UCSD-AML1 (cell line): Measurements from ENCODE around the gene PHETA2.

ENCODE experiments used
- DNase-seq: peaks from one replicate; lab custom pipeline; 2025; ENCODE audit not compliant: unreplicated experiment; lab: John Stamatoyannopoulos, UW

Gene PHETA2, protein sequence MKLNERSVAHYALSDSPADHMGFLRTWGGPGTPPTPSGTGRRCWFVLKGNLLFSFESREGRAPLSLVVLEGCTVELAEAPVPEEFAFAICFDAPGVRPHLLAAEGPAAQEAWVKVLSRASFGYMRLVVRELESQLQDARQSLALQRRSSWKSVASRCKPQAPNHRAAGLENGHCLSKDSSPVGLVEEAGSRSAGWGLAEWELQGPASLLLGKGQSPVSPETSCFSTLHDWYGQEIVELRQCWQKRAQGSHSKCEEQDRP

DNA sequence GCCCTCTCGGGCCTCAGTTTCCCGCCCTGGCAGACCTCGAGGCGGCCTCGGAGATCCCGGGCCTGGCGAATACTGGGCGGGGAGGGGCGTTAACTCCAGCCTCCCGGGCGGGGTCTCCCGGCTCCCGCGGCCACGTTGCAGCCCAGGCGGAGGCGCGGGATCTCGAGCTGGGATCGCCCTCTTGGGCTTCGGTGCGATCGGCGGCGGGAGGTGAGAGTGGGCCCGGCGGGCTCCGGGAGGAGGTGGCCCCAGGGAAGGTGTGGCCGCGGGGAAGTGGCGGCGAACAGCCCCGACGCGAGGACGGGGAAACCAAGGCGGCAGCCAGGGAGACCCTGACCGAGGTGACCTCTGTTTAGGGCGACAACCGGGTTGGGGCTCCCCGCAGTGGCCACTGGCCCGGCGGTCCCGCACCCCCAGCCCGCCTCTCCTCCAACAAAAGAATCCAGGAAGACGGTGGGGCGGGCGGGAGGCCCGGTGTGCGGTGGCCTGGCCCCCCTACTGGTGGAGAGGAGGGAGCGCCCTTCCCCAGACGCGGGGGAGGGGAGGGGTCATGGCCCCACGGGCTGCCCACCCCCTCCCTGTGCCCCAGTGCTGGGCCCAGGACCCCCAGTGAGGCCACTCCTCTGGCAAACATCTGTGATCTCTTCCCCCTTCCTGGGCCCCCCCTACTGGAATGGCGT lies at the start of gene PHETA2:
Gene PHETA2 (plus strand): TSS at position 117 of the 680 bp plus-strand sequence. CDS start 3,046 bp downstream, outside the sequence.
- DNase-seq = no peak

DNA sequence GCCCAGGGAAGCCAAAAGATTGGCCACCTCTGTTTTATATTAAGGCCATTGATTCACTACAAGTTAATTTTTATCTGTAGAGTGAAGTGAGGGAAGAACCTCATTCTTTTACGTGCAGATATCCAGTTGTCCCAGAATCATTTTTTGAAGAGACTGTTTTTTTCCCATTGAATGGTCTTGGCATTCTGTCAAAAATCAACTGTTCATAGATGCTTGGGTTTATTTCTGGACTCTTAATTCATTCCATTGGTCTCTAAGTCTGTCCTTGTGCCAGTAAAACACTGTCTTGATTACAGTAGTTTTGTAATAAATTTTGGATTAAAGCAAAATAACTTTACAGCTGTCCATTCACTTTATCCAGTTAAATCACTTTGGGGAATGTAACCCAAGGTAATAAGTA lies 48.6 kb upstream of the PHETA2 start:
- no peak for DNase-seq

DNA sequence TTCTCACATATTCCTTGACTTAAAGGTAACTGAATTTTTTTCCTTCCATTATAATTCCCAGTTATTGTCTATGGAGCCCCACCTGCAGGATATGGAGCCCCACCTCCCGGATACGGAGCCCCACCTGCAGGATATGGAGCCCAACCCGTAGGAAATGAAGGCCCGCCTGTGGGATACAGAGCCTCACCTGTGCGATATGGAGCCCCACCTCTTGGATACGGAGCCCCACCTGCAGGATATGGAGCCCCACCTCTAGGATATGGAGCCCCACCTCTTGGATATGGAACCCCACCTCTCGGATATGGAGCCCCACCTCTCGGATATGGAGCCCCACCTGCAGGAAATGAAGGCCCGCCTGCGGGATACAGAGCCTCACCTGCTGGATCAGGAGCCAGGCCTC lies 47.3 kb upstream of the PHETA2 start:
- no peak for DNase-seq

DNA sequence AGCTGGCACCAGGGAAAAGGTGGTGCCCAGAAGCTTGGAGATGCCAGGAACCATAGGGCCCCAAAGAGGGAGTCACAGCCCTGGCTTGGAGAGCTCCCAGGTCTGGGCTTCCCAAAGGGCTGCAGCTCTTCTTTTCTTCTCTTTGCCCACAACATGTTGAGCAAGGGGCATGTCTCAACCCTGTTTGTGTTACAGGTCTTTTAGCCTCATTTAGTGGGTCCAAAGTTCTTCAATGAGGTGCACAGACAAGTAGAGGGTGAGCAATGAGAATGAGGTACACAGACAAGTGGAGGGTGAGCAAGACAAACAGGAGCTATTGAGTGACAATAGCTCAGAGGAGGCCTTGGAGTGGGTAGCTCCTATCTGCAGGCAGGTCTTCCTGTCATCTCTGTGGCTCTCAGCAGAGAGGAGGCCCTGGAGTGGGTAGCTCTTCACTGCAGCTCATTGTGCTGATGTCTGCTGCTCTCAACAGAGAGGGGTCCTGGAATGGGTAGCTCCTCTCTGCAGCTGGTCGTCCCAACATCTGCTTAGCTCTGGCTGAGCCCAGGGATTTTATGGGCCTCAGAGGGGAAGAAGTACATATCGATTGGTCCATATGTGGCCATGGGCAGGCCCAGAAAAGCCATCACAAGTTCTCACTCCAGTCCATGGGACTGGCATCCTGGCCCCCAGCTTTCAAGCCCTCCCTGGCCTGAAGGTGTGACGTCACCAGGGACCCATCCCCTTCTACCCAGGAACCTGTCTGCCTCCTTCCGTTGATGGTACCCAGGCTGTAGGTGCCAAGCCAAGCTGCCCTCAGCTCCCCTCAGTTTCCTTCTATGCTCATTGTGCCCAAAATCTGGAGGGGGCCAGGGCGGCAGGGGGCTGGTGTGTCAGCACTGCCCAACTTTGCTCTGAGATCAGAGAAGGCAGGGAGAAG lies 40.5 kb upstream of the PHETA2 start:
- no peak for DNase-seq

DNA sequence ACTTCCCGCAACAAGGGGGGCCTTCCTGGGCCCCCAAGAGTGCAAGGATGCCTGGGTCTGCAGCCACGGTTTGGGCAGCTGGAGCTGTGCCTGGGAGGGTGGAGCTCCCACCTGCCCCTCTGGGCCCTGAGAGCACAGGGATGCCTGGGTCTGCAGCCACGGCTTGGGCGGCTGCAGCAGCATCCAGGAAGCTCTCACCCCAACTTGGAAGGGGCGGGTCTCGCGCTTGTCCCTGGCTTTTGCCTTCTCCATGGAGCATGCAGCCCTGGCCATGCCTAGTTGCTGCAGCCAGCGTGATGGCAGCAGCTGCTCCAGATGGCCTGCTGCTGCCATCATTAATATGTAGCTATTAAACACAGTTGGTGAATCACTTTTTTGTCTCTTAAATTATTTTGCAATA lies 38.8 kb upstream of the PHETA2 start:
- DNase-seq = no peak

DNA sequence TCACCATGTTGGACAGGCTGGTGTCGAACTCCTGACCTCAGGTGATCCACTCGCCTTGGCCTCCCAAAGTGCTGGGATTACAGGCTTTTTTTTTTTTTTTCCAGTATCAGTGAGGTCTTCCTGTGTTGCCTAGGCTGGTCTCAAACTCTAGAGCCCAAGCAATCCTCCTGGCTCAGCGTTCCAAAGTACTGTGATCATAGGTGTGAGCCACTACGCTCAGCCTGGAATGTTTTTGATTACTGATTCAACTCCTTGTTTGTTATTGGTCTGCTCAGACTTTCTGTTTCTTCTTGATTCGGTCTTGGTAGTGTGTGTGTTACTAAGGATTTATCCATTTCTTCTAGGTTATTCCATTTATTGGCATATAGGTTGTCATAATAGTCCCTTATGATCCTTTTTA lies 34.8 kb upstream of the PHETA2 start:
- DNase-seq = no peak

DNA sequence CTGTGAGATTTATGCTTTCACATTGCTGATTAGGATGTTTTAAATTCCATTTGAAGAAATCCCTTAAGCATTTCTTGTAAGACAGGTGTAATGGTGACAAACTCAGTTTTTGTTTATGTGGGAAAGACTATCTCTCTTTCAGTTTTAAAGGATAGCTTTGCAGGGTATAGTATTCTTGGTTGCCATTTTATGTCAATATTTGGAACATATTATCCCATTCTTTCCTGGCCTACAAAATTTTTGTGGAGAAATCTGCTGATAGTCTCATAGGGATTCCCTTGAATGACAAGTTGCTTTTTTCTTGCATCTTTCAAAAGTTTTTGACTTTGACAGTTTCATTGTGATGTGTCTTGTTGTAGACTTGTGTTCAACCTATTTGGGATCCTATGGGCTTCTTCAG lies 32.3 kb upstream of the PHETA2 start:
- no peak for DNase-seq

DNA sequence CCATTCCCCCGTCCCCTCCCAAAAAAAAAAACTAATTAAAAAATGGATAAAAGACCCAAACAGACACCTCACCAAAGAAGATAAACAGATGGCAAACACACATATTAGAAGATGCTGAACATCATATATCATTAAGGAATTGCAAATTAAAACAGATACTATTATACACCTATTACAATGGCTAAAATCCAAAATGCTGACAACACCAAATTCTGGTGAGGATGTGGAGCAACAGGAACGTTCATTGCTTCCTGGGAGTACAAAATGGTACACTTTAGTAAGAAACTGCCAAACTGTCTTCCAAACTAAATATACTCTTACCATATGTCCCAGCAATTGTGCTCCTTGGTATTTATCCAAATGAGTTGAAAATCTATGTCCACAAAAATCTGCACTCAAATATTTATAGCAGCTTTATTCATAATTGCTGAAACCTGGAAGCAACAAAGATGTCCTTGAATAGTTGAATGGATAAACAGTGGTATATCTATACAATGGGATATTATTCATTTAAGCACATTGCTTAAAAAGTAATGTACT lies 23.3 kb upstream of the PHETA2 start:
- DNase-seq = no peak

DNA sequence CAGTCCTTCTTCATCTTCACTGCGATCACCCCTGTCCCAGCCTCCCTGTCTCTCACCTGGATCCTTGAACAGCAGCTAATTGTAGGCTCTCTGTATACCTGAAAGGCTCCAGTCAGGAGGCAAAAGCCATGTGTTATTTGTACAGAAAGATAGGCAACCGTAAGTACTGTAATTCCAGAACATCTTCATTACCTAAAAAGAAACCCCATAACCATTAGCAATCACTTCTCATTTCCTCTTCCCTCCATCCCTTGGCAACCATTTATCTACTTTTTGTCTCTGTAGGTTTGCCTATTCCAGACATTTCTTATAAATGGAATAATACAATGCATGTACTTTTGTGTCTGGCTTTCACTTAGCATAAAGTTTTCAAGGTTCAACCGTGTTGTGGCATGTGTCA lies 21.3 kb upstream of the PHETA2 start:
- no peak for DNase-seq

DNA sequence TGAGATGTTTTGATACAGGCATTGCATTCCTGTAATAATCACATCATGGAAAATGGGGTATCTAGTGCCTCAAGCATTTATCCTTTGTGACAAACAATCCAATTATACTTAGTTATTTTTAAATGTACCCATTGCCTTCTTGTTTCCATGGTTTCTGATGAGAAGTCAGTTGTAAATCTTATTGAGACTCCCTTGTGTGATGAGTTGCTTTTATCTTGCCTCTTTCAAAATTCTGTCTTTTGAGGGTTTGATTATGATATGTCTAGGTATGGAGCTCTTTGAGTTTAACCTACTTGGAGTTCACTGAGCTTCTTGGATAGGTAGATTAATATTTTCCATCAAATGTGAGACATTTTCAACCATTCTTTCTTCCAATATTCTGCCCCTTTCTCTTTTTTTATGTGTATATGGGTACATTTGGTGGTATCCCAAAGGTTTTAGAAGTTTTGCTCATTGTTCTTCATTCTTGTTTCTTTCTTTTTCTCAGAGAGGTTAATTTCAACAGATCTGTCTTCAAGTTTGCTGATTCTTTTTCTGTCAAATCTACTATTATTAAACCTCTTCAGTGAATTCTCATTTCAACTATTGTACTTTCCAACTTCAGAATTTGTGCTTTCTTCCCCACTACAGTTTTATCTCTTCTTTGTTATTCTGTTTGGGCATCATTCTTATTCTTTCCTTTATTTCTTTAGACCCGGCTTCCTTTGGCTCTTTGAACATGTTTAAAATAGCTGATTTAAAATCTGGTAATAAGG lies 17.1 kb upstream of the PHETA2 start:
- no peak for DNase-seq

DNA sequence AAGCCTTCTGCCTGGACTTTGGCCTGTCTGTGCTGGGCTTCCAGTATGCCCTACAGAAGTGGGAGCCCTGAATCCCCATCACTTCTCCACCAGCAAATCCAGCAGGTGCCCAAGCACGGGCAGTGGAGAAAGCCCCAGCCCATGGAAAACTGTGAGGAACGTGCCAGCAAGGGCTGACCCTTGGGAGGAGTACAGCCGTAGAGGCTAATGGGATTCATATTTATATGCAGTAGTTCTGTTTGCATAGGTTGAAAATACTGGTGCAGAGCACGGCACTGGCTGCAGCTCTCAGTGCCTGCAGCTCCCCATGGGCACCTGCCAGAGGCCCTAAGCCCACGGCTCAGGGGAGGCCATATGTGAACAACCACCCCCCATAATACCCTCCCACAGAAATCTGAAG lies 13.6 kb upstream of the PHETA2 start:
- DNase-seq = no peak

DNA sequence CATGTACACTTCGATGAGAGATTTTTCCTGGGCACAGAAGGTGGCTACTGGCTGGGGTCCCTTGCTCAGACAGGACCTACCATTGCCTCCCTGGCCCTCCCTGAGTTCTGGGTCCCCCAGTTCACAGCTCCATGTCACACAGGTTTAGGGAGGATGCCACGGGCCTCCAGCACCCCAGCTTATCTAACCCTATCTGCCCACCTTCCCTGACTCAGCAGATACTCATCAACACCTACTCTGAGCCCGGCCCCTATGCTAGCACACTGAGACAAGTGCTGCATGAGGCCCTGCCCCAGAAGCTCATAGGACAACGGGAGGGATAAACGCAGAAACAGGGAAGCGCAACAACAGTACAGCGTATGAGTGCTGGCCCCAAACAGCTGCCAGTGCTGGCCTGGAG lies 13.0 kb upstream of the PHETA2 start:
- no peak for DNase-seq

DNA sequence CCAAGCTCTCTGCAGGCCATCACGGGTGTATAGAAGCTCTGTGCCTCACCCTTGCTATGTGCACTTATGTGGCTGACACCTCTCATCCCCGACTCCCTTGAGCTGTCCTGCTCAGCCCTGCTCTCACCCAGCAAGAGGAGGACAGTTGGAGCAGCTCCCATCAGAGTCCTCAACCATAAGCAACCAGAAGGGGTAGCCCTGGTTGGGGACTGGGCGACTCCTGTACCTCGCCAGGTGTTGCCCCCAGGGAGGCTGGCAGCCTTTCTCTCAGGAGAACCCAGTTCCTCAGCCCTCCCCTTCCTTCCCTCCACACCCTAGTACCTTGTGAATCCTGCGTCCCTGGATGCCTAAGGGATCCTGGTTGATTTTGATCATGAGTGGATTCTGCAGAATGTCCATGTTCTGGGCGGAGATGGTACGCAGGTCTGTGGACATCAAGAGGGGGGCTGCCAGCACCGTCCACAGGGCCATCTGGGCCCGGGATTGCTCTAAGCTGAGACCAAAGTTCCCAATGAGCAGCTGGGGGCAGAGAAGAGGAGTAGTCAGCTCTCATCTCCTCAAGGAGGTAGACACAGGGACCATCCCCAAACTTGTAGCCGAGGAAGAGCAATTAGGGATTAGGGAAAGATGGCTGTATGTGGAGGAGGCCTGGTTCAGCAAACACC lies 11.4 kb upstream of the PHETA2 start:
- DNase-seq = no peak

DNA sequence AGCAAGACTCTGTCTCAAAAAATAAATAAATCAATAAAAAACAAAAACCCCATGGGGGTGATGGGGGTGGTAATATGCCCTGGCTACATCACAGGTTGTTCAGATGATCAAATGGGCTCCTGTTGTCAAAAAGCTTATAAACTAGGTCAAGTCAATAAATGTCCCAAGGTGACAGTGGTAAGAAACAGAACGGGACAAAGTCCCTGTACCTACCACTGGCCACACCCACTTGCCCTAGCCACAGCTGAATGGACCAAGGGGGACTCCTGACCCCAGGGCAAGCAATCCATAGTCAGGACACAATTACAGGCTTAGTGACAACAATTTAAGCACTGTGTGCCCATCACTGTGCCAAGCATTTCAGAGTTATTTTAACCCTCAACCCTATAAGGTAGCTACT lies 9.4 kb upstream of the PHETA2 start:
- DNase-seq = no peak

DNA sequence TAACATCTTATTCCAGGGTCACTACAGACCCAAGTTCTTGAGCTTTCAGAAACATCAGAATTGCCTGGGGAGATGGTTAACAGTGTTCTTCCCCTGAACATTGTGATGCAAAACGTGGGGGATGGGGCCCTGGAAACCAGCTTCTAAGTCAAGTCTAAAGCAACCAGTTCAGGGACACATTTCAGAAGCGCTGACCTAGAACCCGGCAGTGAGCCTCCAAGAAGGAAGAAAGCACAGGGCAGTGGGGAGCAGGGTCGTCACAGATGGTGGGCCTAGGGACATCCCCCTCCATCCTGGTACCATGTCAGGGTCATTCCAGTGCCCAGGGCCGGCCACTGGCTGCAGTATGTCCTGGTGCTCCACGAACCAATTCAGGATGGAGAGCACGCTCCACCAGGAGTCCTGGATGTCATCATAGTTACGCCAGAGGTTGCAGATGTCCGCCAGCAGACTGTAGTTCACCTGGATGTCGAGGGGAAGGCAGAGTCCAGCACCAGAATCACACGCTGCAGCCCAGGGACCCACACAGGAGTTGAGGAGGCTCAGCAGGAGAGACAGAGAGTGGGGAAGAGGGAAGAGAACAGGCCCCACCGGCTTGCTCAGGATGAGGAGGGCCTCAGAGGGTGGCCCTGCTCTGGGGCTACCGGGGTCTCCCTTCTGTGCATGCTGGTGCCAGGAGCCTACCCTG lies 8.5 kb upstream of the PHETA2 start:
- no peak for DNase-seq

DNA sequence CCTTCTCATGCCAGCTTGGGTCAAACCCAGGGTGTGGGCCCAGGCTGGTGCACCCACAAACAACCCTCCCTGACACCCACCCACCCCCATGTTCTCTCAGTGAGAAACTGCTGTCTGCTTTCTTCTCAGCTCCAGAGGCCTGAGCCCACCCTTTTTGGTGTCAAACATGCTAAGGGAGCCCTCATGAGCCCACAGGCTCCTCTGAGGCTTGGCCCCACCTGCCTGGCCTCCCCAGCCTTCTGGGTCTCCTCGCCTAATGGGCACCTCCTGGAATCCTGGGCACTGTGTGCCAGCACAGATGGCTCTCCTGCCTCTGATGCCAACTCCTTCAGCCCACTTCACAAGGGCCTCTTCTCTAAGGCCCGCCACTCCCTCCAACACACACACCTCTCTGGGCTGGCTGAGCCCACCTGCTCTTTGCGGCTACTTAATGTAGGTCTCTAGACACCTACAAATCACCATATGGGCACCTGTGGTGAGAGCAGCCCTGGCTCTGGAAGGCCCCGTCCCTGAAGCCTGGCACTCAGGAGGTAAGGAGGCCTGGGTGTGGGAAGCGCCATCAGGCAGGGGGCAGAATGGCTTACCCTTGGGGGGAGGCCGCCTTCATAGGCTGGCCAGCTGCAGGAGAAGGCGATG lies 7.8 kb upstream of the PHETA2 start:
- DNase-seq = no peak

DNA sequence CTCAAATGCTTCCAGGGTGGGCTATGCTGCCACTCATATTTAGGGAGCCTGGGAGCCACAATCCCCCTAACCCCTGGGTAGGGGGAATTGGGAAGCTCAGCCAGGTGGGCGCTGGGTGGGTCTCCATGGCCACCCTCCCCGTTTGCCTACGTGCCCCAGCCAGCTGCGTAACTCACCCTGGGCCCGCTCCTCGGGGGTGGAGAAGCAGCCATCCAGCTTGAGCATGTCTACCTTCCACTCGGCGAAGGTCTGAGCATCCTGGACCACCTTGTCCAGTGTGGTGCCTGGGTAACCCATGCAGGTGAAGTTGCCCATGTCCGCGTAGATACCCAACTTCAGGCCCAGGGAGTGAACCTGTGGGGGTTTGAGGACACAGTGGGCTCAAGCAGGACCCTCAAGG lies 7.1 kb upstream of the PHETA2 start:
- no peak for DNase-seq

DNA sequence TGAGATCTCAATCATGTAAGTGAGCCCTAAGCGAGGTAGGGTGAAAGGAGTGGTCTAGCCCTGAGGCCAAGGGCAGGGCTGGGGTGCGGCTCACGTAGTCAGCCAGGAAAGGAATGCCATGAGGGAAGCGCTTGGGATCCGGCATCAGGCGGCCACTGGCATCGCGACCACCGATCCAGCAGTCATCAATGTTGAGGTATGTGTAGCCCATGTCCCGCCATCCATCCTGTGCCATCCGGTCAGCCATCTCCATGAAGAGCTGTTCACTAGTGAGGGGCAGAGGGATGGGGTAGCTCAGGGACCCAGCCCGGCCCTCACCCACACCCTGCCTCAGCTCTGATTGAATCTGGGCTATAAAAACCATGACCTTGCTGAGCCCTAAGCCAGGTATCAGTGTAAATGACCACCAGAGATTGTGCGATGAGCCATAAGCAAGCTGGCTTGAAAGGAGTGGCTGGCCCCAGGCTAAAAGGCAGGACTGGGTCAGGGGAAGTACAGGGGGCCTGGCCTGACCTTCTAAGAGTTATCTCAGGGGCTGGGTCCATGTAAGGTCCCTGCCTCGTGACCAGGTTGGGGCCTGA lies 6.3 kb upstream of the PHETA2 start:
- no peak for DNase-seq

DNA sequence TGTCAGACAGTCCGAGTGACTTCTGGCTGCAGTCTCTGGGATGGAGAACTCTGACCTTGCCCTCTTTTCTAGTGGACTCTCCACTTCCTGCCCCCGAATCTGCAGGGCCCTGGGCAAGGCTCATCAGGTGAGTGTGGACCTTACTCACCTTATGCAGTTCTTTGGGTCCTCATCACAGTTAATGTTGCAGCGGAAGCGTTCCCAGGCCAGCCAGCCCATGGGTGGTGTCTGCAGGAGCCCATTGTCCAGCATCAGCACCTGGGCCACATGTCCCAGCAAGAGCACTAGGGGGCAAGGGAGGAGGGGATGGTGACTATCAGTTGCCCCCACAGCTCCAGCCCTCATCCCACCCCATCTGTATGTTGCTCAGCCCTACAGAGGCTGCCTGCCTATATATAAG lies 5.8 kb upstream of the PHETA2 start:
- DNase-seq = no peak
